Activated naive CD8-positive, alpha-beta T cell treated with anti-CD3 and anti-CD28 coated beads for 36 hours (primary cell): ENCODE measurements around the gene TMEM220. TPM values are rescaled to one million over a fixed set of nuclear protein-coding genes. Genes with fewer than 3 reads are reported as not detected.
"Not testable (repeated sequence)": the region's sequence is repeated elsewhere in the genome, so short reads cannot be mapped to it uniquely, and the experiment has no call there.

Experiments used
- DNase-seq: peaks from one replicate; pipeline ENCODE4 v3.0.0; 2021
- H3K27ac Mint-ChIP-seq: one replicate; pipeline ENCODE4 v1.8.0; 2022; ENCODE audit warnings: mild to moderate bottlenecking, moderate library complexity, mixed read lengths
- H3K27me3 Mint-ChIP-seq: one replicate; pipeline ENCODE4 v1.8.0; 2022; ENCODE audit warnings: mild to moderate bottlenecking, mixed read lengths
- H3K36me3 Mint-ChIP-seq: one replicate; pipeline ENCODE4 v1.8.0; 2021; ENCODE audit warnings: mild to moderate bottlenecking, mixed read lengths
- H3K4me1 Mint-ChIP-seq: one replicate; pipeline ENCODE4 v1.8.0; 2021; ENCODE audit warnings: mixed read lengths
- H3K4me3 Mint-ChIP-seq: one replicate; pipeline ENCODE4 v1.8.0; 2022; ENCODE audit warnings: mild to moderate bottlenecking, moderate library complexity, mixed read lengths
- H3K9me3 Mint-ChIP-seq: one replicate; pipeline ENCODE4 v1.8.0; 2022; ENCODE audit warnings: mixed read lengths
- total RNA-seq, 2 experiments: library from RNA; stranded (reverse); gene quantifications; one replicate each; pipeline ENCODE4 v1.2.3, GENCODE V29; 2021

TMEM220 gene
- total RNA-seq, 2 experiments from 2014 or later, result 1.6 to 2.5 TPM

DNA sequence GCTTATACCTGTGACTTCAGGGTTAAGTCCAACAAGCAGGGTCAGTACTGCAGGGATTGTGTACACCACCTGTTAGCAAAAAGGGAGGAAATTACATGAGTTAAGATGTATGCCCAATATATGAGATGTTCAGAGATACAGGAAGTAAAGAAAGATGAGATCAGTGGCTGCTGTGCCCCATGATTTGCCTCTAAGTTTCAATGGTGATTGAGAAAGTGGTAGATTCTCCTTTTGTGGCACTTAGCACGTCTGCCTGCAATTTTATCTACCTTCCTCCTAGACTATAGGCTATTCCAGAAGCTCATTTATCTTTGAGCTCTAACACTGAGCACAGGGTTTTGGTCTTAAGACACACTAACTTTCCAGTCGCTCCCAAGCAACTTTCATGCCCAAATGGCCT, 3.6 kb downstream of the TMEM220 start:
- DNase-seq, result no peak
- Mint-ChIP-seq H3K36me3 (peaks cover 2% of the 10 kb centered on the region), H3K4me1 (peaks cover 9% of the 10 kb centered on the region), H3K4me3 (no peak overlapping the region), H3K27me3 (no peaks in the 10 kb centered on the region), H3K9me3 (no peaks in the 10 kb centered on the region), H3K27ac (no peak overlapping the region)

DNA sequence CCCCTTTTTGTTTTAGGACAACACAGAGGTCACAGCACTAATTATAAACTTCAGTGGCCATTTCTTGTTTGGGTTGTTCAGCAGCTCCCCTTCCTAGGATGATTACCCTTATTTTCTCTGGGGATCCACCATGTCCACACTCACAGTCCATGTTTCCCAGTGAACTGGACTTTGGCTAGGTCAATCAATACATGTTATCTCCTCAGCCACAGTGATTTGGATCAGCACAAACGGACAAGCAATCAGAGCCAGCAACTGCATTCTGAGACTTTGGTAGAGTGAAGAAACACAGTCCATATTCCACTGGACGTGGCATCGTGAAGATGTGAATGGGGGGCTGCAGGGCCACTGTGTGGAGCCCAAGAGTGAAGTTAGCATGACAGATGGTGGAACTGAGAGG, 4.6 kb downstream of the TMEM220 start:
- Mint-ChIP-seq H3K9me3 (no peaks in the 10 kb centered on the region), H3K4me1 (peaks cover 5% of the 10 kb centered on the region), H3K36me3 (peaks cover 2% of the 10 kb centered on the region), H3K27ac (no peak overlapping the region), H3K4me3 (no peak overlapping the region), H3K27me3 (no peaks in the 10 kb centered on the region)
- DNase-seq, result no peak

DNA sequence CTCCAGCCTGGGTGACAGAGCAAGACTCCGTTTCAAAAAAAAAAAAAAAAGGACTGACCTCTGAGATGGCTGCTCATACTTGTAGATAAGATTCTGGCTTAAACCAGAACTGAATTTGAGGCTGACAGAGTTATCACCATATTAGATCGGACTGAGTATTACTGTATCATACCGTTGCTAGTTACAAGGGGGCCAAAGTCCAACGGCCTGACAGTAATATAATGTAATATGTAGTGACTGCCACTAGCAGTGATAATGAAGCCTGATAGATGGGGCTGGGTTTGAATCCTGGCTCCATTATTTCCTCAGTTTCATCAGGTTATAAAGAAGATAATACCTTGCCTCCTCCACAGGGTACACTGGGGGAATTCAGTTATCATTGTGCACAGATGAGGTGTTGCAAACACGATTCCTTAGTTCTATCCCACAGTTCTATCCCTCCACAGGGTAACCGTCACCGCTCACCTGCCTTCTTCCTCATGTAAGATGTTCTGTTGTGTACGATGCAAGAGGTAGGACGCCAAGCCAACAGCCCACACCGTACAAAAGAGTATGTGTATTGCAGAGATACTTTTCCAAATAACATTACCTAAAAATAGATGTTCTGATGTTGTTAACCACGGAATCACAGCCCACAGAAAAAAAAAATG, 5.2 kb downstream of the TMEM220 start:
- DNase-seq, result no peak
- H3K27ac Mint-ChIP-seq, result peak overlapping the region; percentile 14
- H3K27me3 Mint-ChIP-seq, result no peaks in the 10 kb centered on the region
- H3K4me1 Mint-ChIP-seq, result peaks cover 5% of the 10 kb centered on the region
- peaks cover 2% of the 10 kb centered on the region for H3K36me3 Mint-ChIP-seq
- H3K9me3 Mint-ChIP-seq, result no peaks in the 10 kb centered on the region
- H3K4me3 Mint-ChIP-seq, result no peak overlapping the region

DNA sequence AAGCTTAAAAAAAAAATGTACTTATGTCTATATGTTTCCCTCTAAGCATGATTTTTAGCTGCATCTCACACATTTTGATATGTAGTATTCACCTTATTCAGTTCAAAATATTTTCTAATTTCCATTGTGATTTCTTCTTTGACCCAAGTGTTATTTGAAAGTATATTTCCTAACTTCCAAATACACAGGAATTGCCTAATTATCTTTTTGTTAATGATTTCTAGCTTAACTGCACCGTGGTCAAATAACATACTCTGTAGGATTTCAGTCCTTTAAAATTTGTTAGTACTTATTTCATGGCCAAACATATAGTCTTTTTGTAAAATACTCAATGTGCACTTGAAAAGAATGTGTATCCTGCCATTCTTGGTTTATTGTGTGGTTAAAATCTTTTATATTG, 11.3 kb downstream of the TMEM220 start:
- Mint-ChIP-seq H3K4me1 (peaks cover 14% of the 10 kb centered on the region), H3K27me3 (no peaks in the 10 kb centered on the region), H3K4me3 (no peak overlapping the region), H3K27ac (no peak overlapping the region), H3K36me3 (peaks cover 11% of the 10 kb centered on the region), H3K9me3 (no peaks in the 10 kb centered on the region)
- DNase-seq, result no peak

DNA sequence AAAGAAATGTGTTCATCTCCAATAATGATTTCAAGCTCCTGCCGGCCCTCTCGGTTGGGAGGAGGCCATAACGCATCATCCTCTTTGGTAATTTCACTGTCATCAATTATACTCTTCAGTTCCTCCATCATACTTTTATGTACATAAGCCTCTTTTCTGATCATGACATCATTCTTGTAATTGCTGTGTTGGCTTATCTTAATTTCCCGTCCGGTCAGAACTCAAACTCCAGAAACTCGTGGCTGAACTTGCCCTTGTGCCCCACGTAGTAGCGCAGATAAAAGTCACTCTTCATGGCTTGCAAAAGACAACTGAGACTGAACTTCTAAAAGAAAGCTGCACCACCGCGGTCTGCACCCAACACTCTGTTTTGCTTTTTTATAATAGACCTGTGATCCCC, 13.6 kb downstream of the TMEM220 start:
- Mint-ChIP-seq H3K4me3 (no peak overlapping the region), H3K27me3 (no peaks in the 10 kb centered on the region), H3K4me1 (peaks cover 16% of the 10 kb centered on the region), H3K36me3 (peaks cover 26% of the 10 kb centered on the region), H3K27ac (no peak overlapping the region), H3K9me3 (no peaks in the 10 kb centered on the region)
- no peak for DNase-seq

DNA sequence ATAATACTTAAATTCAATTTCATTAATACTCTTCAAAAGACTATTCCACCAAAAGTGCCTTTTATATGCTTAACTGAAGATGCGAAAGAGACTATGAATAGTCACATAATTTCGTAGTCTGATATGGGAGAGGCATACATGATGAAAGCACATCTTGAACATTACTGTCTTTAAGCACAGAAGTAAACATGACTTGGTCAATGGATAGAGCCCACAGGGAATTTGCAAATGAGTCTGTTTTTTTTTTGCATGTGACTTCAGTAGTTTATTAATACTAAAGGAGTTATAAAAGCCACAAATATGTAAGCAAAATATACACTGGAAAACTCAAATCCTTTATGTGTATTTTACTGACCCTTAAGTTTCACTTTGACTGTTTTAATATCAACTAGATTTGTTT, 16.5 kb downstream of the TMEM220 start:
- H3K4me1 Mint-ChIP-seq, result peaks cover 14% of the 10 kb centered on the region
- H3K27me3 Mint-ChIP-seq, result no peaks in the 10 kb centered on the region
- no peak overlapping the region for H3K27ac Mint-ChIP-seq
- H3K36me3 Mint-ChIP-seq, result peaks cover 37% of the 10 kb centered on the region
- no peak overlapping the region for H3K4me3 Mint-ChIP-seq
- no peak for DNase-seq
- no peaks in the 10 kb centered on the region for H3K9me3 Mint-ChIP-seq

DNA sequence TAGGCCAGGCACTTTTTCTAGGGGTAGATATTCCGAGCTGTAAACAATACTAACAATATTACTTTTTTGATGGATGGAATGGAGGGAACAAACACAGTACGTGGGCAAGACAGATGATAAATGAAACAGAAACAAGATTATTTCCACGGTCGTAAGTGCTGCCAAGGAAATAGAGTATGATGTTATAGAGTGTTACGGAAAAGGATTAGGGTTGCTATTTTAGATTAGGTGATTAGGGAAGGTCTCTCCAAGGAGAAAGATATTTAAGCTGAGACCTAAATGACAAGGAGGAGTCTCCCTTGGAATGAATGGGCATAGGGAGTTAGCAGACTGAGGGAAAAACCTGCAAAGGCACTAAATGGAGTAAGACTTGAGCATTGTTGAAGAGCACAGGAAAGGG, 24.1 kb downstream of the TMEM220 start:
- H3K27ac Mint-ChIP-seq, result peak overlapping the region; percentile 40
- H3K9me3 Mint-ChIP-seq, result no peaks in the 10 kb centered on the region
- H3K27me3 Mint-ChIP-seq, result no peaks in the 10 kb centered on the region
- H3K36me3 Mint-ChIP-seq, result peaks cover 44% of the 10 kb centered on the region
- H3K4me1 Mint-ChIP-seq, result peaks cover 44% of the 10 kb centered on the region
- no peak overlapping the region for H3K4me3 Mint-ChIP-seq
- DNase-seq, result no peak

DNA sequence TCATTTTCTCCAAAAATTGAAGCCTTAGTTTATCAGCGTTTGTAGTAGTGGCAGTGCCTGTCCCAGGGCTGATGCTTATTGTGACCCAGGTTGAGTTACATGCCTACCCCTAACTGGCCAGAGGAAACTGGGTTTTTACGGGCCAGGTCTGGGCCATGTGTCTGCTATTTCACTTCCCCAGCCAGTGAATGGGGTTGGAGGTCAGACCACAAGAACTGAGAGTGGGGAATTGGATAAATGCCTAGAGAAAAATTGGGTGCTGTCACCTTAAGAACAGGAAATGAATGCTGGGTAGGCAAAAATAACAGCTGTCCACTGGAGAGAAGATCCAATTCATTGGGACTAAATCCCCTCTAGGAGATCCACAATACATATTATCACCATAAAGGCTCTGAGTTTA, 27.2 kb downstream of the TMEM220 start:
- peak overlapping the region; percentile 66 for H3K27ac Mint-ChIP-seq
- H3K4me1 Mint-ChIP-seq, result peaks cover 56% of the 10 kb centered on the region
- no peaks in the 10 kb centered on the region for H3K9me3 Mint-ChIP-seq
- peak overlapping the region; percentile 30 for H3K4me3 Mint-ChIP-seq
- H3K36me3 Mint-ChIP-seq, result peaks cover 49% of the 10 kb centered on the region
- DNase-seq, result no peak
- H3K27me3 Mint-ChIP-seq, result no peaks in the 10 kb centered on the region

DNA sequence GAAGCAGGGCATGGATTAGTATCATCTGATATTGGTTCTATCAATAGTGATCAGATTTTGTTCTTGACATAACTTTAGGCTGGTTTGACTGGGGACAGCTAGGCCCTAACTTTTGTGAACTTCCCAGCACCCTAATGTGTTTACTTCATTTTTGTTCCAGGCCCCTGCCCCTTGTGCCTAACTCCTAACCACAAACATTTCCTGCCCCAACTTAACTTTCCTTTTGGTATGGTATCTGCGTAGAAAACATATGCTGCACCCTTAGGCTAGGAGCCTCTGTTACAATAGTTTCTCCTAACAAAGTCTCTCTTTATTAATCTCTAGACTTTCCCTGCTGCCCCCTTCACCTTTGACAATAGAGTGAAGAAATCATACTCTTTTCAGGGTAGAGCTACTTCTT, 30.0 kb downstream of the TMEM220 start:
- H3K9me3 Mint-ChIP-seq, result no peaks in the 10 kb centered on the region
- peak overlapping the region; percentile 69 for H3K4me3 Mint-ChIP-seq
- H3K4me1 Mint-ChIP-seq, result peaks cover 53% of the 10 kb centered on the region
- peak overlapping the region; percentile 93 for H3K27ac Mint-ChIP-seq
- no peak for DNase-seq
- H3K27me3 Mint-ChIP-seq, result no peaks in the 10 kb centered on the region
- peaks cover 50% of the 10 kb centered on the region for H3K36me3 Mint-ChIP-seq

DNA sequence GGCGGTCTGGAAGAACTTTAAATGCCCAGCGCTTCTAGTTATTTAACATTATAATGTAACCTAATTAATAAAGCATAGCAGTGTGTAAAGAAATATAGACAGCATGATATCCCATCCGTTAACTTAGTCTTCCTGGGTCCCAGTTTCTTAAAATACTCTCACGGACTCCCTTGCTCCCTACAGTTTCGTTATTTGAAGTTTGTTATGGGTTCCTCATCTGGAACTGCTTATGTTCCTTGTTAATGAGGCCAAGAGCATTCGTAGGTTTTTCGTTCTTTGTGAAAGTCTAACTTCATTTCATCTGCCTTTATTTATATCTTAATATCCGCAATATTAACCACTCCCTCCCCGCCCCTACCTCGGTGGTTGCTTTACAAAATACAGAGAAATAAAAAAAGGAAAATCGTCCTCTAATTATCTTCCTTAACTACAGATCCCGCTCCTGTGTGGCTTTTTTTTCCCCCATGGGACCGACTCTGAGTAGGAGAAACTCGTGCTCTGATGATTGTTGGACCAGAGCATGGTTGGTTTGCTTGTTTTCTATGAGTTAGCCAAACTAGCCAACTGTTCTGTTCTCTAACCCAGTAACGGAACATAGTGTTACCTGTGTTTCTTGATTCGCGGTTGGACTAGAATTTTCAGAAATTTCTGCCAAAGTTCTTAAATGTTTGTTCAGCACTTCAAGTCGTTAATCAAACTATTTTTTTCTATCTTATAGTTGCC, 31.6 kb downstream of the TMEM220 start:
- H3K36me3 Mint-ChIP-seq, result peaks cover 53% of the 10 kb centered on the region
- no peaks in the 10 kb centered on the region for H3K9me3 Mint-ChIP-seq
- no peaks in the 10 kb centered on the region for H3K27me3 Mint-ChIP-seq
- no peak for DNase-seq
- H3K27ac Mint-ChIP-seq, result peak overlapping the region; percentile 94
- H3K4me3 Mint-ChIP-seq, result peak overlapping the region; percentile 97
- H3K4me1 Mint-ChIP-seq, result peaks cover 54% of the 10 kb centered on the region

DNA sequence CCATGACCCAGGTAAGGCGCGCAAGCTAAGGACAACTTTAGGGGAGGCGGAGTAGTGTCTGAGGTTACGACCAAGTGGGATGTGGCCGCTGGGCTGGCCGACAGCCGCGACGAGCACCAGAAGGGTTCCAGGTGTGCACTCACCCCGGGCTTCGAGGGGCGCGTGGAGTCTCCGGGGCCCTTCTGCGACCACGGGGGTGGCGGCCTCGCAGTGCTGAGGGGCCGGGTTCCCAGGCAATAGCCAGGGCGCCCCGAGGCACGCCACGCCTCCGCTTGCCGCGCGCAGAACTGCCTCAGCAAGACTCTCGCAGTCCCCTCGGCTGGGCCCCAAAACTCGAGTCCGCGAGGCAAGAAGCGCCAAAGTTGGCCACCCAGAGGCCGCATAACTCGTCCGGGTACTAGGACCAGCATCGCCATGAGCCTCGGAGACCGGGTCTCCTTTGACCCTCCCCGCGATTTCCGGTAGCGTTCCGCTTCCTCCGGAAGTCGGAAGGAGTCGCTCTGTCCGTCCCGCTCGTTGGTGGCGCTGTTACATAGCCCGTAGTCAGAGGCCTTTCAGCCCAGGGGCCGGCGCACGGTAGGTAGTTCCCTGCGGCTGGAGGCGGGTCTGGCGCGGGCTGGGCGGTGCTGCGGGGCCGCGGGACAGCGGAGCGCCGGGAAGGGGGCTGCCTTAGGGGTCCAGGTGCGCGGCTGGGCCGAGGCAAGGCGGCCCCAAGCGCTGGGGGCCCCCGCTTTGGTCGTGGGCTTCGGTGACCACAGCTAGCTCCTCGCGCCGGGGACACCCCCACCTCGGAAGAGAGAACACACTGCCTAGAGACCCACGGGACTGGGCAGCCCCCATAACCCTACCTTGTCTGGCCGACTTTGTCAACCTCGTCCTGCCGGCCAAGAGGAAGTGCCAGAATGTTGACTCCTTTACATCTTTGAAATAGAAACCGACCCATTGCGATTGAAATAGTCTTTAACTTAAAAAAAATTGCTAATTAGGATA, 32.4 kb downstream of the TMEM220 start, which contains the start of the genes ADPRM and SCO1:
ADPRM (plus strand) TSS at position 503 of the 990 bp plus-strand sequence. CDS start 7,333 bp downstream, outside the sequence.
SCO1 (minus strand) TSS at position 442 of the 990 bp plus-strand sequence; CDS start at position 416, 26 bp downstream.
- Mint-ChIP-seq H3K4me1 (peaks cover 55% of the 10 kb centered on the region), H3K36me3 (peaks cover 55% of the 10 kb centered on the region), H3K27ac (peak within 1 kb of the TSS; percentile 95), H3K27me3 (no peaks in the 10 kb centered on the region), H3K9me3 (no peaks in the 10 kb centered on the region), H3K4me3 (peak within 1 kb of the TSS; percentile 97)
- DNase-seq, result peak; percentile 90

DNA sequence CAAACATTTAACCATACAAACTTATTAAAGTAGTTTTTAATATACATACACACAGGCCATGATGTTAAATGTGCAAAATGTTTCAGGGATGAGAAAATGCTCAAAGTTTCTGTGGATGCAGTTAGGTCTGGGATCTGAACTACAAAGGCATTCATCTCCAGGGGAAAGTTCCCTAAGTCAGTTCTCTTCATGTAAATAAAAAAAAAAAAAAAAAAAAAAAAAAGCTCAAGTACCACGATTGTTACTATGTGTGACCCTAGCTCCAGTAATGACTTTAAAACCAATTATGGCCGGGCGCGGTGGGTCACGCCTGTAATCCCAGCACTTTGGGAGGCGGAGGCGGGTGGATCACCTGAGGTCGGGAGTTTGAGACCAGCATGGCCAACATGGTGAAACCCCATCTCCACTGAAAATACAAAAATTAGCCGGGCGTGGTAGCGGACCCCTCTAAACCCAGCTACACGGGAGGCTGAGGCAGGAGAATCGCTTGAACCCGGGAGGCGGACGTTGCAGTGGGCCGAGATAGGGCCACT, 33.9 kb downstream of the TMEM220 start:
- not testable (repeated sequence) for DNase-seq, H3K9me3 Mint-ChIP-seq, H3K27me3 Mint-ChIP-seq
- Mint-ChIP-seq H3K4me3 (peak overlapping the region; percentile 97), H3K36me3 (peaks cover 50% of the 10 kb centered on the region), H3K27ac (peak overlapping the region; percentile 95), H3K4me1 (peaks cover 53% of the 10 kb centered on the region)

DNA sequence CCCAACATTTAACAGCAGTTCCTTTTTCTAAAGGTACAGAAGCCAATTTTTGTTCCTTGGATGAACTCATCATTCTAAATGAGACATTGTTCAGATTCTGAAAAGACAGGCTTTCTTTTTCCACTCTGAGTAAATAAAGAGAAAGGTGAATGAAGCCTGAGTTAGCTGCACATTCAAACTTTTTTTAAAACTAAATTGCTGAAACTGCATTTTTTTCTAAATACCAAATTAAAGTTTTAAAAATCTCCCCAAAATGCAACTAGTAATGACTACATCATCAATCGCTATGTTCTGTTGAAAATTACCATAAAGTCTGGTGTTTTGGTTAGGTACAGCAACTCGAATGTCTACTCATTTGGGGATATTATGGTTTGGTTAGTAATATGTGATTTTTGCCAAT, 42.3 kb downstream of the TMEM220 start:
- no peak for DNase-seq

DNA sequence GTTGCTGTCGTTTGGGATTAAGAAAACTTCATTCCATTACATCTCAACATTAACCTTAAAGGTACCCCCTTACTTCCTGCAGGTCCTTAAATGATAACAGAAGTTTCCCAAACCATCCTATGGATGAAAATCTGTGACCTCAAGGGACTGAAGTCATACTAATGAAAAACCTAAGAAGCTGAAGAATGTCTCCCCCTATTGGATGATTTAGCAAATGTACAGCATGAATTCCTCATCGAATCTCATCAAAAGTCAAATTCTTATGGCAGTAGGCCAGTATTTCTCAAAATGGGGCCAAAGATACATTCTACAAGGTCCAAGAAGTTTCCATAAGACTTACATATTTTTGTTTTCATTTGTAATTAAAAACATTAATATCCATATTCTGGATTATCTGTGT, 46.0 kb downstream of the TMEM220 start:
- Mint-ChIP-seq H3K9me3 (no peaks in the 10 kb centered on the region), H3K4me3 (no peak overlapping the region), H3K36me3 (peaks cover 34% of the 10 kb centered on the region), H3K27me3 (no peaks in the 10 kb centered on the region), H3K4me1 (peaks cover 6% of the 10 kb centered on the region), H3K27ac (no peak overlapping the region)
- no peak for DNase-seq

More for the DNA sequence above, 42.3 kb downstream of the TMEM220 start:
- H3K36me3 Mint-ChIP-seq, result peaks cover 42% of the 10 kb centered on the region
- H3K4me3 Mint-ChIP-seq, result no peak overlapping the region
- no peaks in the 10 kb centered on the region for H3K9me3 Mint-ChIP-seq
- no peaks in the 10 kb centered on the region for H3K27me3 Mint-ChIP-seq
- peaks cover 31% of the 10 kb centered on the region for H3K4me1 Mint-ChIP-seq
- H3K27ac Mint-ChIP-seq, result no peak overlapping the region
